DND-41 (cell line): ENCODE data around the gene ZNF511.

Source experiments
- ATAC-seq: fragments of 200-7000 bp; cut with Tn5 transposase; 3 replicates; pipeline ENCODE4 v1.9.1; 2021; ENCODE audit warnings: low read depth; ENCODE audit not compliant: insufficient read depth
- DNase-seq: peaks from one replicate; pipeline ENCODE4 v3.0.0-alpha.2; 2020
- H2AFZ ChIP-seq: 2 replicates; pipeline ENCODE4 v1.6.0; 2012; ENCODE audit warnings: low read depth, low read length
- H3K27ac ChIP-seq: 2 replicates; pipeline ENCODE4 v1.5.1; 2012; ENCODE audit warnings: low read length, inconsistent platforms
- H3K27me3 ChIP-seq: fragments of 200-600 bp; sonication (generic); 2 replicates; pipeline ENCODE4 v1.6.0; 2012; ENCODE audit warnings: low read length, mild to moderate bottlenecking, inconsistent platforms; ENCODE audit not compliant: insufficient read depth, poor library complexity
- H3K36me3 ChIP-seq: 2 replicates; pipeline ENCODE4 v1.5.1; 2012; ENCODE audit warnings: low read length, inconsistent platforms; ENCODE audit not compliant: insufficient read depth
- H3K4me1 ChIP-seq: 2 replicates; pipeline ENCODE4 v1.5.1; 2012; ENCODE audit warnings: mild to moderate bottlenecking, low read length; ENCODE audit not compliant: insufficient read depth
- H3K4me2 ChIP-seq: 2 replicates; pipeline ENCODE4 v1.6.0; 2012; ENCODE audit warnings: mild to moderate bottlenecking, moderate library complexity, low read length, inconsistent platforms; ENCODE audit not compliant: insufficient read depth
- H3K4me3 ChIP-seq, 2 experiments: fragments of 200-600 bp in 1 of 2; shearing (Covaris generic) in 1 of 2; 2 replicates each; pipeline ENCODE4 v1.5.1; 2012 to 2016; ENCODE audit warnings: inconsistent platforms in 2 of 2, low read length in 2 of 2, mild to moderate bottlenecking in 2 of 2, low read depth in 1 of 2, moderate library complexity in 1 of 2
- H3K79me2 ChIP-seq: 2 replicates; pipeline ENCODE4 v1.6.0; 2012; ENCODE audit warnings: low read length, inconsistent platforms; ENCODE audit not compliant: insufficient read depth
- H3K9ac ChIP-seq: 2 replicates; pipeline ENCODE4 v1.6.0; 2012; ENCODE audit warnings: low read depth, mild to moderate bottlenecking, inconsistent platforms, low read length, moderate library complexity
- H3K9me3 ChIP-seq: 2 replicates; pipeline ENCODE4 v1.5.1; 2012; ENCODE audit warnings: low read length, moderate library complexity, mild to moderate bottlenecking, inconsistent platforms; ENCODE audit not compliant: insufficient read depth, severe bottlenecking
- H4K20me1 ChIP-seq: 2 replicates; pipeline ENCODE4 v1.6.0; 2012; ENCODE audit warnings: low read length; ENCODE audit not compliant: insufficient read depth
- CTCF ChIP-seq: IDR thresholded peaks from 2 replicates; pipeline ENCODE4 v1.5.1; 2012; ENCODE audit warnings: borderline replicate concordance, low read length, moderate library complexity, mild to moderate bottlenecking; ENCODE audit not compliant: poor library complexity, severe bottlenecking; ENCODE audit errors: extremely low read depth
- EZH2 ChIP-seq: IDR thresholded peaks from 3 replicates; pipeline ENCODE4 v1.6.1; 2012; ENCODE audit warnings: borderline replicate concordance, low read depth, mild to moderate bottlenecking, moderate library complexity, low read length, inconsistent platforms; ENCODE audit not compliant: severe bottlenecking

ZNF511 gene

GRCh38 chr10:133282846-133283390, 25.8 kb upstream of the ZNF511 start:
- ATAC-seq = no peak
- no peak overlapping the region for H3K4me3 ChIP-seq
- no peaks in the 10 kb centered on the region for H3K27me3 ChIP-seq
- DNase-seq = no peak
- H2AFZ ChIP-seq = no peak overlapping the region
- TF ChIP-seq CTCF (no peak), EZH2 (no peak)
- H3K4me1 ChIP-seq = no peaks in the 10 kb centered on the region
- H3K36me3 ChIP-seq = peaks cover 87% of the 10 kb centered on the region
- no peak overlapping the region for H3K27ac ChIP-seq
- H3K9ac ChIP-seq = no peak overlapping the region
- H3K4me2 ChIP-seq = no peak overlapping the region
- H3K9me3 ChIP-seq = no peaks in the 10 kb centered on the region
- no peaks in the 10 kb centered on the region for H3K79me2 ChIP-seq
- H4K20me1 ChIP-seq = peaks cover 20% of the 10 kb centered on the region

- H3K36me3 ChIP-seq = peaks cover 95% of the 10 kb centered on the region
- no peak overlapping the region for H3K4me2 ChIP-seq
- no peaks in the 10 kb centered on the region for H3K79me2 ChIP-seq
- H3K27ac ChIP-seq = no peak overlapping the region
- H3K4me1 ChIP-seq = no peaks in the 10 kb centered on the region
- peaks cover 16% of the 10 kb centered on the region for H4K20me1 ChIP-seq
- H3K27me3 ChIP-seq = no peaks in the 10 kb centered on the region
- no peak overlapping the region for H3K9ac ChIP-seq
- H2AFZ ChIP-seq = no peak overlapping the region
- DNase-seq (no peak), ATAC-seq (no peak)
- no peak overlapping the region for H3K4me3 ChIP-seq
- TF ChIP-seq CTCF (no peak), EZH2 (no peak)
- no peaks in the 10 kb centered on the region for H3K9me3 ChIP-seq
Measured at GRCh38 chr10:133283931-133284330, 24.8 kb upstream of the ZNF511 start.

GRCh38 chr10:133285217-133285616, 23.5 kb upstream of the ZNF511 start:
- peaks cover 16% of the 10 kb centered on the region for H4K20me1 ChIP-seq
- H3K9me3 ChIP-seq = no peaks in the 10 kb centered on the region
- no peak for TF ChIP-seq CTCF
- TF ChIP-seq EZH2 = no peak
- no peak for ATAC-seq
- no peaks in the 10 kb centered on the region for H3K27me3 ChIP-seq
- H3K79me2 ChIP-seq = no peaks in the 10 kb centered on the region
- H2AFZ ChIP-seq = no peak overlapping the region
- no peak for DNase-seq
- no peak overlapping the region for H3K4me2 ChIP-seq
- H3K4me3 ChIP-seq = no peak overlapping the region
- H3K27ac ChIP-seq = no peak overlapping the region
- no peak overlapping the region for H3K9ac ChIP-seq
- peaks cover 92% of the 10 kb centered on the region for H3K36me3 ChIP-seq
- no peaks in the 10 kb centered on the region for H3K4me1 ChIP-seq

GRCh38 chr10:133286366-133286765, 22.3 kb upstream of the ZNF511 start:
- H3K36me3 ChIP-seq = peaks cover 89% of the 10 kb centered on the region

More at GRCh38 chr10:133286366-133286765, 22.3 kb upstream of the ZNF511 start:
- no peak overlapping the region for H3K27ac ChIP-seq
- no peaks in the 10 kb centered on the region for H3K4me1 ChIP-seq
- H3K9ac ChIP-seq = no peak overlapping the region
- peaks cover 12% of the 10 kb centered on the region for H4K20me1 ChIP-seq
- no peak overlapping the region for H3K4me2 ChIP-seq
- no peak overlapping the region for H3K4me3 ChIP-seq
- DNase-seq (no peak), ATAC-seq (no peak)
- H3K9me3 ChIP-seq = no peaks in the 10 kb centered on the region
- TF ChIP-seq EZH2 = no peak
- TF ChIP-seq CTCF = no peak
- H3K79me2 ChIP-seq = no peaks in the 10 kb centered on the region
- H2AFZ ChIP-seq = no peak overlapping the region
- H3K27me3 ChIP-seq = no peaks in the 10 kb centered on the region
